GM10248 (cell line): ENCODE measurements around the gene GGT6.

ENCODE experiments used
- CTCF ChIA-PET: fragments of 300-600 bp; sonication (Branson Sonifier 250); formaldehyde crosslinking; extraction: SDS; loops from one replicate; lab custom pipeline; 2021; ENCODE audit warnings: antibody characterized with exemption; lab: Yijun Ruan, JAX
- POLR2A ChIA-PET: fragments of 350-650 bp; sonication (Branson Sonifier 250); formaldehyde crosslinking; extraction: SDS; loops from one replicate; lab custom pipeline; 2020; ENCODE audit warnings: antibody characterized with exemption; lab: Yijun Ruan, JAX
- DNase-seq: peaks from one replicate; pipeline ENCODE4 v3.0.0; 2012; ENCODE audit errors: extremely low spot score
- CTCF ChIP-seq: IDR thresholded peaks from 2 replicates; pipeline ENCODE4 v1.5.1; 2012; ENCODE audit warnings: mild to moderate bottlenecking, low read depth; ENCODE audit errors: extremely low read depth, missing control alignments, control extremely low read depth

The GGT6 gene

GRCh38 chr17:4534928-4535666, 25.3 kb downstream of the GGT6 start:
- no peak for DNase-seq
- POLR2A ChIA-PET, result interaction anchor here (0.8 kb wide), 1 partner anchor 418 kb away, joined by 4 read pairs; no protein-coding TSS in a partner anchor
- TF ChIP-seq CTCF, result no peak
- CTCF ChIA-PET, result no interaction called here

- CTCF ChIA-PET, result no interaction called here
- DNase-seq, result no peak
- POLR2A ChIA-PET, result interaction anchor here (0.8 kb wide), 1 partner anchor 418 kb away, joined by 4 read pairs; no protein-coding TSS in a partner anchor
- TF ChIP-seq CTCF, result no peak
Measured at GRCh38 chr17:4534515-4534914, 25.9 kb downstream of the GGT6 start.

DNA sequence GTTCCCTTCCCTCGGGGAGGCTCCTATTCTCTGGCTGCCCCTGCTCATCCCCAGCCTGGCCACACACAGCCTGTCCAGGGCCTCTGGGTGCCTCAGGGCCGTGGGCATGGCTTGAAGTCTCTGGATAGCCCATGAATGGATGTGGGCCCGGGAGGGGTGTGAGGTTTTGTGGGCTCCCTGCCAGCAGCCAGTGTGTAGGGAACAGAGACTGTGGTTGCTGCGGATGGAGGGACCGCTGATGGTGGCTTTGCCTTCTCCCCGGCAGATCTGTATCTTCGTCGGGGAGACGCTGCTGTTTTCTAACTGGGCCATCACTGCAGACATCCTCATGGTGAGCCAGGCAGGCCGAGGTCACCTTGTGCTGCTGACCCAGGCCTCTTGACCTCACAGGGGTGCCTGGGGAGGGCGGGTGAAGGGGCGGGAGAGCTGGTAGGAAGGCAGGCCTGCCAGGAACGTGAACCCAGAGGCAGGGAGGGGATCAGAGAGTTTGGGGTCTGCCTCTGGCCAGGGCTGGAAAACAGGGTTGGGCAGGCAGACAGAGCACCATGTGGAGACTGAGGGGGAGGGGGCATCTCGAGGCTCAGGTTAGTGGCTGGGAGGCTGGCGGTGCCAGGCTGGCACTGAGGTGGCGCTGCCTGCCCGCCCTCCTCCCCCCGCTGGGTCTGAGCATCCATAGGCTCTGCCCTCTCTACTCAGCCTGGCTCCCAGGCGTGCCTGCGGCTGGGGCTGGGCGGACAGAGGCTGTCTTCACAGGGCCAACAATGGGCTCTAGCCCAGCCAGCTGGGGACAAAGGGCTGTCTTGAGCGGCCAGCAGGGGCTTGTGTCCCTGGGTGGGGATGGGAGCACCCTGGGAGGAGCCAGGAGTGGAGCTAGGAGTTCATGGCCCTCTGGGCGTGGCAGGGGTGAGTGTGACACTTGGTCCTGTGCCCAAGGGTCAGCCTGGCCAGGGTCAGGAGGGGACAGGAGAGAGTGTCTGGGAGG, 26.6 kb downstream of the GGT6 start:
- no peak for DNase-seq
- ChIA-PET POLR2A (no interaction called here), CTCF (no interaction called here)
- no peak for TF ChIP-seq CTCF

- ChIA-PET POLR2A (no interaction called here), CTCF (no interaction called here)
- DNase-seq, result no peak
- TF ChIP-seq CTCF, result no peak
Measured at GRCh38 chr17:4532860-4533522, 27.4 kb downstream of the GGT6 start.

DNA sequence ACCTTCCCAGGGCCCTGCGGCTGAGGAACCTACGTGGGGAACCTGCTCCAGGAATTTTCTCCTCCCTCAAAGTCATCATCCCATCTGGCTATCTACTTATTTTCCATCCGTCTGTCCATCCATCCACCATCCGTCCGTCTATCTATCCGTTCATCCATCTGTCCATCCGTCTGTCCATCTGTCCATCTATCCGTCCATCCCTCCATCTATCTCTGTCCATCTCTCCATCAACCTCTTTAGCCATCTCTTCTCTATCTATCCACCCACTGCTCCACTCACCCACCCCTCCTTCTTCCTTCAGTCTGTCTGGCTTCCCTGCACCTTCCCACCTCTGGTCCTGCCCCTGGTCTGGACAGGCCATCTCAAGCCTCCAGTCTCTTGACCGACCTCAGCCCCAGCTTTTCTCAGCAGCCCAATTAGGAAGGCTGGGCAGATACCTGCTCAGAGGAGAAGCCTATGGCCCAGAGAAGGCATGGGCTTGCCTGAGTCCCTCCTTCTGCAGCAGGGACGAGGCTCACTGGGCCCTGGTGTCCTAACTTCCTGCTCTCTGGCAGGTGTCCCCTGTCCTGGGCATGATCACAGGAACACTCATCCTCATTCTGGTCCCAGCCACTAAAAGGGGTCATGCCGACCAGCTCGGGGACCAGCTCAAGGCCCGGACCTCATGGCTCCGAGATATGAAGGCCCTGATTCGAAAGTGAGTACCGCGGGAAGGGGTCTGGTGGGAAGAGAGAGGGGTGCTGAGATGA, 28.2 kb downstream of the GGT6 start:
- CTCF ChIA-PET, result no interaction called here

More for the DNA sequence above, 28.2 kb downstream of the GGT6 start:
- no peak for DNase-seq
- POLR2A ChIA-PET, result no interaction called here
- TF ChIP-seq CTCF, result no peak
